Eye (tissue), 1 donor: ENCODE measurements around the gene PTGR1.
"Not testable (repeated sequence)": the region's sequence is repeated elsewhere in the genome, so short reads cannot be mapped to it uniquely, and the experiment has no call there.

ENCODE experiments used
- DNase-seq: peaks from one replicate; pipeline ENCODE4 v3.0.0-alpha.2; 2015

PTGR1 gene

GRCh38 chr9:111610845-111611244, 11.4 kb upstream of the PTGR1 start:
- DNase-seq, result no peak

DNA sequence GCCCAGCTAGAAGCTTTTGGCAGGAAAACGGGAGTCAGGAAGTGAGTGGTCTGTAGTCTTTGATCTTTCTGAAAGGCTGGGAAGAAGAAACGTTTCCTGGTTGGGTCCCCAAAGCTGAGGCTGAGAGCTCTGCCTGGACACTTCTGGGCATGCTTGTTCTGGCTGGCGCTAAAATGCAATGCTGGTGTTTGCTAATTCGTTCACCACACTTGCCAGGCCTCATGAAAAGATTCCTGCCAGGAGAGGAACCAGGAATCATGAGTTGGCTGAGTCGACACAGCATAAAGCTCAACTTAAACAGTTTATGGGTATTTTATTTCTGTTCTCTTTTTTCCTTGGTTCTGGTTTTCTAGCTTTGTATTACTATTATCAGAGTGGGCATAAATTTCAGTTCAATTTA, 10.7 kb upstream of the PTGR1 start:
- no peak for DNase-seq

DNA sequence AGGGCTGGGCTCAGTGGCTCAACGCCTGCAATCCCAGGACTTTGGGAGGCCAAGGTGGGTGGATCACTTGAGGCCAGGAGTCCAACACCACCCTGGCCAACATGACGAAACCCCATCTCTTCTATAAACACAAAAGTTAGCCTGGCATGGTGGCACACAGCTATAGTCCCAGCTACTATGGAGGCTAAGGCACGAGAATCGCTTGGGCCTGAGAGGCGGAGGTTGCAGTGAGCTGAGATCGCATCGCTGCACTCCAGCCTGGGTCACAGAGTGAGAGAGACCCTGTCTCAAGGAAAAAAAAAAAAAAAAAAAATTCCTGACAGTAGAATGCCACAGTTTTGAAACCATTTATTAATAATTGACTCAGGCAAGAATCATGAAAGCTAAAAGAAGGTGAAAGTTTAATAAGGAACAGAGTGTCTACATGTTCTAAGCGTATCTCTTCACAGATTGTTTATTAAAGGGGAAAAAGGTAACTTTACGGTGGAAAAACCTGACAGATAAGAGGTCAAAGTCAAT, 5.7 kb upstream of the PTGR1 start:
- no peak for DNase-seq

DNA sequence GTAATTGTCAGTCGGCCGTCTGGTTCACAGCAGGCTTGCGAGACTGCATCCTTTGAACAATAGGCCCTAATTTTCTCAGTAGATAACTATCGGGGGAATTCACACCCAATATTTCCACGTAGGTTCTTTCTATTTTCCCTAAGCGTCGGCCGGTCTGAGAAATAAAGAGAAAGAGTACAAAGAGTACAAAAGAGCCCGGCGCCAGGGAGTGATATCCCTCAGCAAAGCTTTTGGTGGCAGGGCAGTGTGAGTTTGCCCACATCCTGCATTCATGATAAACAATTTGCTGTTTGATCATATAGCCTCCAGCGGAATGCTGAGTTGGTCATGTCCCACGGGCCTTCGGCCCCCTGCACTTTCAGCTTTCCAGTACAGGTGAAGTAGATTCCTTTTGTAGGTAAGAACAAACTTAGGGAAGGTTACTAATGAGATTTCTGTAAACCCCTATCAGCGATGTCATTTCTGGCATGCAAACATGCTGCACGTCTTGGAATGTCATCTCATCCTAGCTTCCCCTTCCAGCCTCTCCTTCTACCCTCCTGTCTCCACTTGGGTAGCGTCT, 4.7 kb upstream of the PTGR1 start:
- DNase-seq, result no peak

- no peak for DNase-seq
These were observed 3.6 kb upstream of the PTGR1 start for GRCh38 chr9:111603041-111603440.

GRCh38 chr9:111601237-111602018, 2.0 kb upstream of the PTGR1 start:
- no peak for DNase-seq

DNA sequence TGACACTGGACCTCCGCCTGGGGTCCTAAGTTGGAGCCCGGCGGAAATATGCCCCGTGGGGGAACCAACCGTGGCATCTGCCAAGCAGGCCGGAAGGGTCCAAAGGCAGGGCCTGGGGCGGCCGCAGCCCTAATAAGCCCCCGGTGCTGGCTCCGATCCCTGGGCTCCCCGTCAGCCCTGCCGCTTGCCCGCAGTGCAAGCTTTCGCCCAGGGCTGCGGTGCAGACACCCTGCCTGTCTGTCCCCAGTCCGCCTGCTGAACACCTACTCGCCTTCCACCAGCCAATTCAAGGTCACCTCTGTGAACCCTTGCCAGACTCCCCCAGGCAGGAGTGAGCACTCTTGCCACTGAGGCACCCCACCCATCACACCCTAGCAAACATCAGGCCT, 502 bp upstream of the PTGR1 start:
- DNase-seq, result no peak

DNA sequence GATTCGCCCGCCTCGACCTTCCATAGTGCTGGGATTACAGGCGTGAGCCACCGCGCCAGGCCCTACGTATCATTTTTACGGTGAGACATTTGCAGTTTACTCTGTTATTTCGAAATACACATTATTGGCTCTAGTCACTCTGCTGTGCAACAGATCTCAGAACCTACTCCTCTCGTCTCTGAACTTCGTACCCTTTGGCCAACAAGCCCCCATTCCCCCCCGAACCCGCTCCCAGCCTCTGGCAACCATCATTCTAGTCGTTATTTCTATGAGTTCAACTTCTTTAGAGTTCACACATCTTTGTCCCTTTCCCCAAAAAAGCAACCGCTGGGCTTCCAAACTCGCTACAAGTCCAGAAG, 735 bp downstream of the PTGR1 start:
- DNase-seq, result peak; percentile 76

DNA sequence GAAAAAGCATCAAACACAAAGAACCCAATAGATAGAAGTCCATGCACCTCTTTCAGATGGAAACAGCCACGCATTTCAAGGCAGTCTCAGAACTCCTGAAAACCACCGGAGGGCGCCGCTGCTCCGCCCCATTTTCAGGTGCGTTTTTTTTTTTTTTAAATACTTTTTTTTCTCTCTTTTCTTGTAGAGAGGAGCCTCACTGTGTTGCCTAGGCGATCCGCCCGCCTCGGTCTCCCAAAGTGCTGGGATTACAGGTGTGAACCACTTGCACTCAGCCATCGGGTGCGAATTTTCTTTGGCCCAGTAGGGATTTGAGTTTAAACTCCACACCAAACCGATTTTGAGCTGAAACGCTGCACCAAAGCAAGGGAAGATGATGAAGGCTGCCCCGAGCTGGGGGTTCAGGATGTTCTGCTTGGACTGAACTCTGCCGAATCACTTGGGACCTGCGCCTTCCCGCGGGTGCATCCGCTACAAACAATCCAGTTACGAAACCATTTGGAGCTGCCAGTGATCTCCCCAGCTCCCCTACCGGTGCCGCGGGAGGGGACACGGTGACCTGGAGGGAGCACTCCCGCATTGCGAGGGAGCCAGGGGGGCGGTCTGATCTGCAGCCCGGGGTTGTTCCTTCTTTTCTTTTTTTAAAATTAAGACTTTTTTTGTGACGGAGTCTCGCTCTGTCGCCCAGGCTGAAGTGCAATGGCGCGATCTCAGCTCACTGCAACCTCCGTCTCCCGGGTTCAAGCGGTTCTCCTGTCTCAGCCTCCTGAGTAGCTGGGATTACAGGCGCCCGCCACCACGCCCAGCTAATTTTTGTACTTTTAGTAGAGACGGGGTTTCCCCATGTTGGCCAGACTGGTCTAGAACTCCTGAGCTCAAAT, 1.4 kb downstream of the PTGR1 start:
- DNase-seq, result peak; percentile 83

- DNase-seq, result no peak
These were observed 10.6 kb downstream of the PTGR1 start for GRCh38 chr9:111588846-111589245.

DNA sequence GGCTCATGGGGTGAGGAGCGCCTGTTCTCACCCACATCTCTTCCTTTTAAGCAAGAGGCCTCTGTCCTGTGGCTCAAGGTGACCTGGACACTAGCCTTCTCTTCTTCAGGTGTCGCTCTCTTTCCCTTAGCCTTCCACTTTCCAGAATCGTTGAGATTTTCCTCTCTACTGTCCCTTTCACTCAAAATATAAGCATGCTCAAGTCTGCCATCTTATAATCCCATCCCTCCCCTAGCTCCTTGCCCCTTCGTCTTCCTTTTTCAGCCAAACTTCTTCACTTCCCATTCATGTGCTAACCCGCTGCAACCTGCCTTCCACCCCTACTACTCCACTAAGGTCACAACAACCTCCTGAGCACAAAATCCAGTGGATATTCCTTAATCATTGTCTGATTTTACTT, 13.1 kb downstream of the PTGR1 start:
- no peak for DNase-seq

DNA sequence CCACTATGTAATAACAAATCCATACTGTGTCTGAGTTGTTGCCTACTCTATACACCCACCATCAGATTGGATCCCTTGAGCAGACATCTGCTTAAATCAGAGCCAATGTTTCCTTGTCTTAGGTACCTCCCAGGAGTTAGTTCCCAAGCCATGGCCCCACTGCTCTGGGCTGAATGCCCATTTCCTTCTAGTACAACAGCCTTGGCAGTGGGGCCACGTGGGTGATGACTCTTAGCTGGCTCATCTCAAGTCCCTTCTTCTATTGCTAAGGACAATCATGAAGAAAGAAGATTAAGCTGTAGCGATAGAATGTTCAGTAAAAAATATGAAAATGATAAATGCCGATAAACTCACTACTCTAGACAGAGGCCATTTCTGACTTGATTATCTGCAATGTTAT, 16.6 kb downstream of the PTGR1 start:
- DNase-seq, result no peak

DNA sequence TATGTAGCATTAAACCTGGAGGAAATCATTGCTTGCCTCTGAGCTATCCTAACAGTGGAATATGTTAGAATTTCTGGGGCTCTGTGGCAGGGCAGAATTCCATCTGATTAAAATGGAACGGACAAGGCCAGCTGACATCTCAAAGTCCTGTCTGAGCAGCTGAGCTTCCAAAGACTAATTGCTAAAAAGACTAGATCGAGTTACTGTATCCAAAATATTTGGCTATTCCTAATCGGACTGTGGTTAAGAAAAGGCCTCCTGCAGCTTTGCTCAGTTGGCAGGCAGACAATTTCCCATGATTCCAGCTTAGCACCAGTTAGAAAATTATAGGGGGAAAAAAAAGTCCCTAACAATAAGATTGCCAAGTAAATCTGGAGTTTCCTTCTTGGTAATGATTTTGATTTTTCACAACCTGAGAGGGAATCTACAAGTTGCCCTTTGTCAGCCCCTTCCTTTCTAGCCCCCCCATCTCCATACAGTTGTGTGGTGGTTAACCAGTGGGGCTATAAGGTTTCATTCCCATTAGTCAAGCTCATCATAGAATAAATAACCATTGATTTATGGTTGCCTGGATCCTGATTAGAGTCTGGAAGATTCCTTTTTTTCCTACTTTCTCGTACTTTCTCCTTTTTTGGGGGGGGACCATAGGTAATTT, 26.4 kb downstream of the PTGR1 start:
- DNase-seq, result peak; percentile 64

DNA sequence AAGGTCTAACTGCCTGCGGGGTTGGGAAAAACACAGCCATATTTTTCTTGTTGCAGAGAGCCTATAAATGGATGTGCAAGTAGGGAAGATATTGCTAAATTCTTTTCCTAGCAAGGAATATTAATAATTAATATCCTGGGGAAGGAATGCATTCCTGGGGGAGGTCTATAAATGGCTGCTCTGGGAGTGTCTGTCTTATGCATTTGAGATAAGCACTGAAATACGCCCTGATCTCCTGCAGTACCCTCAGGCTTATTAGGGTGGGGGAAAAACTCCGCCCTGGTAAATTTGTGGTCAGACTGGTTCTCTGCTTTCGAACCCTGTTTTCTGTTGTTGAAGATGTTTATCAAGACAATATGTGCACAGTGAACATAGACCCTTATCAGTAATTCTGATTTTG, 31.3 kb downstream of the PTGR1 start:
- DNase-seq, result not testable (repeated sequence)

GRCh38 chr9:111566234-111566633, 33.2 kb downstream of the PTGR1 start:
- DNase-seq, result no peak

- no peak for DNase-seq
These were observed 38.2 kb downstream of the PTGR1 start for GRCh38 chr9:111561165-111561719.

DNA sequence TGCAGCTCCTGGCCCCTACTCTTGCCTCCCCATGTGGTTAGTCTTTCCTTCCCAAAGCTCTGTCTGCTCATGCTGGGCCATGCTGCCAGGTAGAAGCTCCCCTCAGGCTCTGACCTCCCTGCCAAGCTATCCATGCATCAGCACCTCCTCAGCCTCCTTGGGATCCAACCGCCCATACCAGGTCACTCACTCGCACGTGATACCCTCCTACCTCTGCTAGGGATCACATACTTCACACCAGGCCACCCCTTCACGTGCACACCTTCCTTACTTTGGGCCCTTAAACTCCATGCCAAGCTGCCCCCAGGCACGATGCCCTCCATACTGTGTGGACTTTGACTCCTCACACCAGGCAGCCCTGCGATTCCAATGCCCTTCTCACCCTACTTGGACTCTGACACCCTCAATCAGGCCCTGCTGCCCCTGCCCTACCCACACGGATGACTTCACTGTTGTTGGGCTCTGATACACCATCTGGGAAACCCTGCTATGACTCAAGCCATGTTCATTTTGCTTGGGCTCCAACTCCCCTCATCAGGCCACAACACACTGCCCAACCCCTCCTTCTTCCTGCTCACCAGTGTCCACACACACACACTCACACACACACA, 40.3 kb downstream of the PTGR1 start:
- DNase-seq, result no peak

DNA sequence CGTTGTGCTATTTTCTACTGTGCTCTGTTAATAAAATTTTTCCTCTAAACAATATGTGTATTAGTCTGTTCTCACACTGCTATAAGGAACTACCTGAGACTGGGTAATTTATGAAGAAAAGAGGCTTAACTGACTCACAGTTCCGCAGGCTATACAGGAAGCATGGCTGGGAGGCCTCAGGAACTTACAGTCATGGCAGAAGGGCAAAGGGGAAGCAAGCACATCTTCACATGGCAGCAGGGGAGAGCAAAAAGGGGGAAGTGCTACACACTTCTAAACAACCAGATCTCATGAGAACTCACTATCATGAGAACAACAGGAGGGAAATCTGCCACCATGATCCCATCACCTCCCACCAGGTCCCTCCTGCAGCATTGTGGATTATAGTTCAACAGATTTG, 44.0 kb downstream of the PTGR1 start:
- DNase-seq, result not testable (repeated sequence)

- DNase-seq, result peak; percentile 9
These were observed 50.8 kb downstream of the PTGR1 start for GRCh38 chr9:111548623-111549022.

DNA sequence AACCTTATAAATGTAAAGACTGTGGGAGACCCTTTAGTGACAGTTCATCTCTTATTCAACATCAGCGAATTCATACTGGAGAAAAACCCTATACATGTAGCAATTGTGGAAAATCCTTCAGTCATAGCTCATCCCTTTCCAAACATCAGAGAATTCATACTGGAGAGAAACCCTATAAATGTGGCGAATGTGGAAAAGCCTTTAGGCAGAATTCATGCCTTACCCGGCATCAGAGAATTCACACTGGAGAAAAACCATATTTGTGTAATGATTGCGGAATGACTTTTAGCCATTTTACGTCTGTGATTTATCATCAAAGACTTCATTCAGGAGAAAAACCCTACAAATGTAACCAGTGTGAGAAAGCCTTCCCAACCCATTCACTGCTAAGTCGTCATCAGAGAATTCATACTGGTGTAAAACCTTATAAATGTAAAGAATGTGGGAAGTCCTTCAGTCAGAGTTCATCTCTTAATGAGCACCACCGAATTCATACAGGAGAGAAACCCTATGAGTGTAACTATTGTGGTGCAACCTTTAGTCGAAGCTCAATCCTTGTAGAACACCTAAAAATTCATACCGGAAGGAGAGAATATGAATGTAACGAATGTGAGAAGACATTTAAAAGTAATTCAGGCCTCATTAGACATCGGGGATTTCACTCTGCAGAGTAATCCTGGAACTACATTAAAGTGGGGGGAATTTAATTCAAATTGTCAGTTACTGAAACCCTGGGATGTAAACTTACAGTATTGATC, 56.8 kb downstream of the PTGR1 start:
- DNase-seq, result no peak

DNA sequence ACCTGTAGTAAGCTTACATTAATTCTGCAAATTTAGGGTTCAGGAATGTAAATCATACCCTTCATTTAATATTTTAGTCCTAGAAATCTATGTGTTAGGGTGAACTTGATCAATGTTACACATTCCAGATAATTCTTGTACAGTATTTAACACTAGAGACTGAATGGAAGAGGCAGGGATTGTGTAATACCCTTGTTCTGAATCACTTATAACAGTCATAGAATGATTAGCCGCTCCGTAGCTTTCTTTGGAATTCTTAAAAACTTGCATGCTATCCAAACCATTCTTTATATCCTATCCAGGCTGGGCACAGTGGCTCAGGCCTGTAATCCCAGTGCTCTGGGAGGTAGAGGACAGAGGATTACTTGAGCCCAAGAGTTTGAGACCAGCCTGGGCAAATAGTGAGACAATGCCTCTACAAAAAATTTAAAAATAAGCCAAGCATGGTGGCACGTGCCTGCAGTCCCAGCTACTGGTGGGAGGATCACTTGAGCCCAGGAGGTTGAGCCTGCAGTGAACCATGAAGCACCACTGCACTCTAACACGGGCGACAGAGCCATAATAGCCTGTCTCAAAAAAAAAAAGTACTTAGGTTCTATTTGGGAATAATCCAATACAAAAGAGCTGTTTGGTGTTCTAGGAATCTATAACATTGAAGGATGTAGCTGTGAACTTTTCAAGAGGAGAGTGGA, 66.2 kb downstream of the PTGR1 start:
- no peak for DNase-seq
